HepG2 (cell line): ENCODE measurements around the gene UQCC2. TPM values are rescaled to one million over a fixed set of nuclear protein-coding genes. Genes with fewer than 3 reads are reported as not detected.

Experiments used
- AGO1 ChIP-seq: fragments of 200-400 bp; formaldehyde crosslinking; IDR thresholded peaks from 2 replicates; pipeline ENCODE4 v1.6.1; 2017; ENCODE audit warnings: mild to moderate bottlenecking, low read depth, low read length, moderate library complexity; ENCODE audit not compliant: poor library complexity, severe bottlenecking
- ELF1 ChIP-seq: sonication (generic); formaldehyde crosslinking; IDR thresholded peaks from 2 replicates; pipeline ENCODE4 v1.4.0; 2020; ENCODE audit warnings: missing genetic modification reagents
- GABPA ChIP-seq, 2 experiments: IDR thresholded peaks; 2 replicates each; pipeline ENCODE4 v1.6.1; 2011 to 2016; ENCODE audit warnings: low read depth in 2 of 2, low read length in 1 of 2, missing biosample characterization in 1 of 2, missing genetic modification characterization in 1 of 2
- KAT8 ChIP-seq: IDR thresholded peaks from 2 replicates; pipeline ENCODE4 v1.6.1; 2016; ENCODE audit warnings: missing genetic modification reagents, missing compliant biosample characterization
- MAZ ChIP-seq, 2 experiments: sonication (generic) in 1 of 2; formaldehyde crosslinking in 1 of 2; IDR thresholded peaks; 2 replicates each; pipeline versions ENCODE4 v1.5.0 to v1.6.1; 2012 to 2020; ENCODE audit warnings: low read depth in 2 of 2, mild to moderate bottlenecking in 2 of 2, borderline replicate concordance in 1 of 2, improper control_type of control experiment in 1 of 2, low read length in 1 of 2, missing genetic modification reagents in 1 of 2, moderate library complexity in 1 of 2
- REXO4 ChIP-seq: sonication (generic); formaldehyde crosslinking; IDR thresholded peaks from 2 replicates; pipeline ENCODE4 v1.8.0; 2022; ENCODE audit warnings: missing genetic modification reagents, mild to moderate bottlenecking, borderline replicate concordance
- RXRB ChIP-seq: IDR thresholded peaks from 2 replicates; pipeline ENCODE4 v1.6.1; 2016; ENCODE audit warnings: borderline replicate concordance, missing genetic modification reagents, missing compliant biosample characterization
- SOX6 ChIP-seq, 2 experiments: fragments of 450-650 bp in 1 of 2; sonication (generic) in 1 of 2; formaldehyde crosslinking in 1 of 2; IDR thresholded peaks; 2 replicates each; pipeline versions ENCODE4 v1.4.0 to v1.6.1; 2017 to 2020; ENCODE audit warnings: antibody characterized with exemption in 1 of 2, mild to moderate bottlenecking in 1 of 2, missing genetic modification reagents in 1 of 2
- TEAD2 ChIP-seq: sonication (generic); formaldehyde crosslinking; IDR thresholded peaks from 2 replicates; pipeline ENCODE4 v1.9.0; 2021; ENCODE audit warnings: missing genetic modification reagents
- TEAD3 ChIP-seq: optimal IDR thresholded peaks from 2 replicates; pipeline ENCODE3; 2016; ENCODE audit warnings: borderline replicate concordance
- THAP11 ChIP-seq: IDR thresholded peaks from 2 replicates; pipeline ENCODE4 v1.6.1; 2016; ENCODE audit warnings: missing biosample characterization, missing genetic modification reagents
- YEATS2 ChIP-seq: sonication (generic); formaldehyde crosslinking; IDR thresholded peaks from 2 replicates; pipeline ENCODE4 v1.4.0; 2020; ENCODE audit warnings: missing genetic modification reagents, borderline replicate concordance
- ZNF510 ChIP-seq: sonication (generic); formaldehyde crosslinking; IDR thresholded peaks from 2 replicates; pipeline ENCODE4 v1.4.0; 2020; ENCODE audit warnings: low read depth, mild to moderate bottlenecking, missing genetic modification reagents
- ZNF563 ChIP-seq: sonication (generic); formaldehyde crosslinking; IDR thresholded peaks from 2 replicates; pipeline ENCODE4 v1.8.0; 2022; ENCODE audit warnings: mild to moderate bottlenecking, moderate library complexity, missing genetic modification reagents
- ZNF749 ChIP-seq: sonication (generic); formaldehyde crosslinking; IDR thresholded peaks from 2 replicates; pipeline ENCODE4 v1.8.0; 2022; ENCODE audit warnings: mild to moderate bottlenecking, missing genetic modification reagents, moderate library complexity, borderline replicate concordance
- ZNF788 ChIP-seq: sonication (generic); formaldehyde crosslinking; IDR thresholded peaks from 2 replicates; pipeline ENCODE4 v1.5.0; 2020; ENCODE audit warnings: mild to moderate bottlenecking, missing genetic modification reagents, borderline replicate concordance
- polyA plus RNA-seq, 8 experiments: library from polyadenylated mRNA; depleted of rRNA in 3 of 8; stranded (reverse) in 7 of 8; unstranded in 1 of 8; fragments of >200 nt; fragmentation: Illumina TruSeq in 4 of 8; extraction: Trizol in 4 of 8; gene quantifications; 2 replicates each; pipeline versions ENCODE4 v1.2.1 to v1.2.3, GENCODE V29; 2011 to 2016; ENCODE audit warnings: low read depth in 4 of 8, missing spikeins in 1 of 8, mixed read lengths in 1 of 8; ENCODE audit not compliant: insufficient read depth in 1 of 8
- total RNA-seq, 5 experiments: library from RNA; depleted of rRNA; stranded (reverse); fragments of >200 nt; fragmentation: Illumina TruSeq; extraction: Trizol; gene quantifications; 2 replicates each; pipeline ENCODE4 v1.2.3, GENCODE V29; 2016; ENCODE audit warnings: low read depth in 1 of 5
- TF ChIP-seq, protein P1 (sequence below): sonication (generic); formaldehyde crosslinking; IDR thresholded peaks from 2 replicates; pipeline ENCODE4 v1.4.0; 2020; ENCODE audit warnings: mild to moderate bottlenecking, missing genetic modification reagents
- TF ChIP-seq, protein P2 (sequence below): IDR thresholded peaks from 2 replicates; pipeline ENCODE4 v1.4.0; 2020; ENCODE audit warnings: mild to moderate bottlenecking, missing genetic modification reagents
- TF ChIP-seq, protein P3 (sequence below): sonication (generic); formaldehyde crosslinking; IDR thresholded peaks from 2 replicates; pipeline ENCODE4 v1.4.0; 2020; ENCODE audit warnings: missing genetic modification reagents, borderline replicate concordance

UQCC2 gene
- total and polyA plus RNA-seq, 2 of the 13 experiments (the other 11 are each of a cell fraction or from before 2014, with no cell fraction given), result 82.4 to 238 TPM

DNA sequence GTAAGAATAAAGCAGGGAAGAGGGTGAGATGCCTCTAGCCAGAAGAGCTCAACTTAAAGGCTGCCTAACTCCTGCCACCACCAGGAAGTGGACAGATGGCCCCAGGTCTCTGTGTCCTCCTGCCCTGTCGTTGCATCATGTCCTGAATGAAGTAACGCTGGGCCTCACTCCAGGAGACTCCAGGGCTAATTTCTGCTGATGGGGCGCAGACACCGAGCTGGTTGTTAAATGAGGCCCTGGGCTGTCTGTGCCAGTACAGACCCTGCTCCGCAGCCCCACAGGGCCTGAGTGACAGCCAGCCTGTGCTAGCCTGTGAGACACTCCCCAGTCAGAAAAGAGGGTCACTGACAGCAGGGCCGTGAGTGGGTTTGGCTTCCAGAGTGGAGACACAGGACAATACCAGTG lies 28.7 kb upstream of the UQCC2 start (continued):
- TF ChIP-seq SOX6 (IDR thresholded peaks at IDR 0.05) (no peak), SOX6 (CRISPR knock-in tag; IDR thresholded peaks at IDR 0.05) (peak; percentile 38), REXO4 (CRISPR knock-in tag) (0 out of 2 replicates have a peak, but pooled peaks have one; percentile 67), THAP11 (CRISPR knock-in tag) (peak; percentile 47; the same call in 1 of the 2 replicates), ELF1 (peak; percentile 82), ZNF563 (CRISPR knock-in tag) (no peak), ZNF510 (no peak), MAZ (IDR thresholded peaks at IDR 0.05; ENCODE audit: borderline replicate concordance, low read depth, low read length) (no peak), MAZ (CRISPR knock-in tag; IDR thresholded peaks at IDR 0.05; ENCODE audit: low read depth) (peak; percentile 52), TEAD2 (CRISPR knock-in tag) (no peak), KAT8 (CRISPR knock-in tag) (peak; percentile 69; the same call in 1 of the 2 replicates), ZNF788 (CRISPR knock-in tag) (peak; percentile 49; the same call in 1 of the 2 replicates), TEAD3 (peak; percentile 54), AGO1 (no peak), ZNF749 (CRISPR knock-in tag) (no peak), GABPA (IDR thresholded peaks at IDR 0.05; ENCODE audit: low read depth, low read length) (no peak), GABPA (CRISPR knock-in tag; IDR thresholded peaks at IDR 0.05; ENCODE audit: low read depth) (peak; percentile 41), YEATS2 (0 out of 2 replicates have a peak, but pooled peaks have one; percentile 34), RXRB (CRISPR knock-in tag) (0 out of 2 replicates have a peak, but pooled peaks have one; percentile 21)
- TF ChIP-seq, protein P1, sequence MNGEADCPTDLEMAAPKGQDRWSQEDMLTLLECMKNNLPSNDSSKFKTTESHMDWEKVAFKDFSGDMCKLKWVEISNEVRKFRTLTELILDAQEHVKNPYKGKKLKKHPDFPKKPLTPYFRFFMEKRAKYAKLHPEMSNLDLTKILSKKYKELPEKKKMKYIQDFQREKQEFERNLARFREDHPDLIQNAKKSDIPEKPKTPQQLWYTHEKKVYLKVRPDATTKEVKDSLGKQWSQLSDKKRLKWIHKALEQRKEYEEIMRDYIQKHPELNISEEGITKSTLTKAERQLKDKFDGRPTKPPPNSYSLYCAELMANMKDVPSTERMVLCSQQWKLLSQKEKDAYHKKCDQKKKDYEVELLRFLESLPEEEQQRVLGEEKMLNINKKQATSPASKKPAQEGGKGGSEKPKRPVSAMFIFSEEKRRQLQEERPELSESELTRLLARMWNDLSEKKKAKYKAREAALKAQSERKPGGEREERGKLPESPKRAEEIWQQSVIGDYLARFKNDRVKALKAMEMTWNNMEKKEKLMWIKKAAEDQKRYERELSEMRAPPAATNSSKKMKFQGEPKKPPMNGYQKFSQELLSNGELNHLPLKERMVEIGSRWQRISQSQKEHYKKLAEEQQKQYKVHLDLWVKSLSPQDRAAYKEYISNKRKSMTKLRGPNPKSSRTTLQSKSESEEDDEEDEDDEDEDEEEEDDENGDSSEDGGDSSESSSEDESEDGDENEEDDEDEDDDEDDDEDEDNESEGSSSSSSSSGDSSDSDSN, result peak; percentile 68
- TF ChIP-seq, protein P2, sequence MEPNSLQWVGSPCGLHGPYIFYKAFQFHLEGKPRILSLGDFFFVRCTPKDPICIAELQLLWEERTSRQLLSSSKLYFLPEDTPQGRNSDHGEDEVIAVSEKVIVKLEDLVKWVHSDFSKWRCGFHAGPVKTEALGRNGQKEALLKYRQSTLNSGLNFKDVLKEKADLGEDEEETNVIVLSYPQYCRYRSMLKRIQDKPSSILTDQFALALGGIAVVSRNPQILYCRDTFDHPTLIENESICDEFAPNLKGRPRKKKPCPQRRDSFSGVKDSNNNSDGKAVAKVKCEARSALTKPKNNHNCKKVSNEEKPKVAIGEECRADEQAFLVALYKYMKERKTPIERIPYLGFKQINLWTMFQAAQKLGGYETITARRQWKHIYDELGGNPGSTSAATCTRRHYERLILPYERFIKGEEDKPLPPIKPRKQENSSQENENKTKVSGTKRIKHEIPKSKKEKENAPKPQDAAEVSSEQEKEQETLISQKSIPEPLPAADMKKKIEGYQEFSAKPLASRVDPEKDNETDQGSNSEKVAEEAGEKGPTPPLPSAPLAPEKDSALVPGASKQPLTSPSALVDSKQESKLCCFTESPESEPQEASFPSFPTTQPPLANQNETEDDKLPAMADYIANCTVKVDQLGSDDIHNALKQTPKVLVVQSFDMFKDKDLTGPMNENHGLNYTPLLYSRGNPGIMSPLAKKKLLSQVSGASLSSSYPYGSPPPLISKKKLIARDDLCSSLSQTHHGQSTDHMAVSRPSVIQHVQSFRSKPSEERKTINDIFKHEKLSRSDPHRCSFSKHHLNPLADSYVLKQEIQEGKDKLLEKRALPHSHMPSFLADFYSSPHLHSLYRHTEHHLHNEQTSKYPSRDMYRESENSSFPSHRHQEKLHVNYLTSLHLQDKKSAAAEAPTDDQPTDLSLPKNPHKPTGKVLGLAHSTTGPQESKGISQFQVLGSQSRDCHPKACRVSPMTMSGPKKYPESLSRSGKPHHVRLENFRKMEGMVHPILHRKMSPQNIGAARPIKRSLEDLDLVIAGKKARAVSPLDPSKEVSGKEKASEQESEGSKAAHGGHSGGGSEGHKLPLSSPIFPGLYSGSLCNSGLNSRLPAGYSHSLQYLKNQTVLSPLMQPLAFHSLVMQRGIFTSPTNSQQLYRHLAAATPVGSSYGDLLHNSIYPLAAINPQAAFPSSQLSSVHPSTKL, result peak; percentile 55
- TF ChIP-seq, protein P3, sequence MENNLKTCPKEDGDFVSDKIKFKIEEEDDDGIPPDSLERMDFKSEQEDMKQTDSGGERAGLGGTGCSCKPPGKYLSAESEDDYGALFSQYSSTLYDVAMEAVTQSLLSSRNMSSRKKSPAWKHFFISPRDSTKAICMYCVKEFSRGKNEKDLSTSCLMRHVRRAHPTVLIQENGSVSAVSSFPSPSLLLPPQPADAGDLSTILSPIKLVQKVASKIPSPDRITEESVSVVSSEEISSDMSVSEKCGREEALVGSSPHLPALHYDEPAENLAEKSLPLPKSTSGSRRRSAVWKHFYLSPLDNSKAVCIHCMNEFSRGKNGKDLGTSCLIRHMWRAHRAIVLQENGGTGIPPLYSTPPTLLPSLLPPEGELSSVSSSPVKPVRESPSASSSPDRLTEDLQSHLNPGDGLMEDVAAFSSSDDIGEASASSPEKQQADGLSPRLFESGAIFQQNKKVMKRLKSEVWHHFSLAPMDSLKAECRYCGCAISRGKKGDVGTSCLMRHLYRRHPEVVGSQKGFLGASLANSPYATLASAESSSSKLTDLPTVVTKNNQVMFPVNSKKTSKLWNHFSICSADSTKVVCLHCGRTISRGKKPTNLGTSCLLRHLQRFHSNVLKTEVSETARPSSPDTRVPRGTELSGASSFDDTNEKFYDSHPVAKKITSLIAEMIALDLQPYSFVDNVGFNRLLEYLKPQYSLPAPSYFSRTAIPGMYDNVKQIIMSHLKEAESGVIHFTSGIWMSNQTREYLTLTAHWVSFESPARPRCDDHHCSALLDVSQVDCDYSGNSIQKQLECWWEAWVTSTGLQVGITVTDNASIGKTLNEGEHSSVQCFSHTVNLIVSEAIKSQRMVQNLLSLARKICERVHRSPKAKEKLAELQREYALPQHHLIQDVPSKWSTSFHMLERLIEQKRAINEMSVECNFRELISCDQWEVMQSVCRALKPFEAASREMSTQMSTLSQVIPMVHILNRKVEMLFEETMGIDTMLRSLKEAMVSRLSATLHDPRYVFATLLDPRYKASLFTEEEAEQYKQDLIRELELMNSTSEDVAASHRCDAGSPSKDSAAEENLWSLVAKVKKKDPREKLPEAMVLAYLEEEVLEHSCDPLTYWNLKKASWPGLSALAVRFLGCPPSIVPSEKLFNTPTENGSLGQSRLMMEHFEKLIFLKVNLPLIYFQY (CRISPR knock-in tag), result peak; percentile 27; the same call in 1 of the 2 replicates
